OCI-LY3 (cell line): ENCODE data around the gene TMEM164.

Source experiments
- EZH2phosphoT487 ChIP-seq: fragments of 200-600 bp; shearing (Covaris generic); IDR thresholded peaks from 2 replicates; pipeline ENCODE4 v1.6.1; 2018; ENCODE audit warnings: antibody characterized with exemption, mixed run types, low read depth
- TF ChIP-seq, protein P1 (sequence below): fragments of 200-600, 300-600 bp; sonication (generic); IDR thresholded peaks from 2 replicates; pipeline ENCODE4 v1.5.1; 2014; ENCODE audit warnings: antibody characterized with exemption, low read length, low read depth

DNA sequence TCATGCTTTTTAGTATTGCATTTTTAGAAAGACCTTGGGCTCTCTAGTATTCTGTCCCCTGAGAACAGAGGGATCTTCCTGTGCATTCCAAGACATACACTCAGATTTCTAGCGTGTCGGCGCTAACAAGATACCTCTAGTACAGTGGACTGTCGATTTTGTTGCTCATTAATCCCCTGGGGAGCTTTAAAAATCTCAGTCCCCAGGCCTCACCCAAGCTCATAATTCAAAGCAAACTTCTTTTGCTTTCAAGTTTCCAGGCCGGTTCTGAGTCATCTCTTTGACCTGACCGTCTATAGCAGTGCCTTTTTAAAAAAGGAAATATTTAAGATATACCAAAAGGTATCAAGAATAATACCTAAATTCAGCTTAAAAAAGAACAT is 178.0 kb downstream of the TMEM164 start:
- TF ChIP-seq, protein P1, sequence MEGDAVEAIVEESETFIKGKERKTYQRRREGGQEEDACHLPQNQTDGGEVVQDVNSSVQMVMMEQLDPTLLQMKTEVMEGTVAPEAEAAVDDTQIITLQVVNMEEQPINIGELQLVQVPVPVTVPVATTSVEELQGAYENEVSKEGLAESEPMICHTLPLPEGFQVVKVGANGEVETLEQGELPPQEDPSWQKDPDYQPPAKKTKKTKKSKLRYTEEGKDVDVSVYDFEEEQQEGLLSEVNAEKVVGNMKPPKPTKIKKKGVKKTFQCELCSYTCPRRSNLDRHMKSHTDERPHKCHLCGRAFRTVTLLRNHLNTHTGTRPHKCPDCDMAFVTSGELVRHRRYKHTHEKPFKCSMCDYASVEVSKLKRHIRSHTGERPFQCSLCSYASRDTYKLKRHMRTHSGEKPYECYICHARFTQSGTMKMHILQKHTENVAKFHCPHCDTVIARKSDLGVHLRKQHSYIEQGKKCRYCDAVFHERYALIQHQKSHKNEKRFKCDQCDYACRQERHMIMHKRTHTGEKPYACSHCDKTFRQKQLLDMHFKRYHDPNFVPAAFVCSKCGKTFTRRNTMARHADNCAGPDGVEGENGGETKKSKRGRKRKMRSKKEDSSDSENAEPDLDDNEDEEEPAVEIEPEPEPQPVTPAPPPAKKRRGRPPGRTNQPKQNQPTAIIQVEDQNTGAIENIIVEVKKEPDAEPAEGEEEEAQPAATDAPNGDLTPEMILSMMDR, result no peak
- no peak for TF ChIP-seq EZH2phosphoT487
